ENCODE data around the gene TMEM256. TPM values are rescaled to one million over a fixed set of nuclear protein-coding genes. Genes with fewer than 3 reads are reported as not detected.

The TMEM256 gene
- total and polyA plus RNA-seq, 2 donors from 2014 or later = 55.8 to 389 TPM

DNA sequence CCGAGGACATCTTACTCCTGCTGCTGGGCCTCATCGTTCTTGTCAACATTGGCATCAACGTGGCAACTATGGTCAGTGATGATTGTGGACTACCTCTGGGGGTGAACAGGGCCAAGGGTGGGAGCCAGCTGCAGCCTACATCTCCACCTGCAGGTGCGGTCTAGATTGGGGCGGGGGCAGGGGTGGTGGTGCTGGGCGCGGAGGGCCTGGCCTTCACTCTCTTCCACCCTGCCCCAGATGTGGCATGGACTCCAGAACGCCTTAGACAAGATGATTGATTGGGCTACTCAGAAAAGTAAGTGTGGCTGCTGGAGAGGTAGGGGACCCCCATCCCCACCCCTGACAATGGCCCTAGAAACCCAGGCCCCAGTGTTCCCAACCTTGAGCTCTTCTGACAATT, 21.9 kb upstream of the TMEM256 start:
- no peak for DNase-seq
- TF ChIP-seq CTCF (IDR thresholded peaks at IDR 0.05; ENCODE audit: borderline replicate concordance, extremely low read depth, insufficient read depth) = no peak
- Histone ChIP-seq H3K4me3 (ENCODE audit: low read length in 3 of 3) (no peak overlapping the region), H3K4me1 (ENCODE audit: control insufficient read depth in 2 of 3, insufficient read depth in 2 of 3, low read depth in 1 of 3, low read length in 3 of 3) (no peaks in the 10 kb centered on the region), H3K27ac (ENCODE audit: low read depth in 2 of 2, low read length in 2 of 2) (no peak overlapping the region), H3K9me3 (ENCODE audit: control insufficient read depth in 2 of 3, insufficient read depth in 1 of 3, low read length in 3 of 3) (no peaks in the 10 kb centered on the region), H3K27me3 (ENCODE audit: control insufficient read depth, insufficient read depth, low read length) (no peaks in the 10 kb centered on the region), H3K36me3 (ENCODE audit: control insufficient read depth in 2 of 3, insufficient read depth in 3 of 3, low read length in 3 of 3) (no peaks in the 10 kb centered on the region), H3K9ac (ENCODE audit: low read length in 3 of 3) (no peak overlapping the region)
- FAIRE-seq = no peak
- intact Hi-C loops (cut with DNase I) = no loop called here

- FAIRE-seq = no peak
- Histone ChIP-seq H3K4me1 (ENCODE audit: control insufficient read depth in 2 of 3, insufficient read depth in 2 of 3, low read depth in 1 of 3, low read length in 3 of 3) (no peaks in the 10 kb centered on the region), H3K4me3 (ENCODE audit: low read length in 3 of 3) (no peak within 1 kb of the TSS), H3K36me3 (ENCODE audit: control insufficient read depth in 2 of 3, insufficient read depth in 3 of 3, low read length in 3 of 3) (no peaks in the 10 kb centered on the region), H3K9ac (ENCODE audit: low read length in 3 of 3) (no peak within 1 kb of the TSS), H3K27me3 (ENCODE audit: control insufficient read depth, insufficient read depth, low read length) (no peaks in the 10 kb centered on the region), H3K9me3 (ENCODE audit: control insufficient read depth in 2 of 3, insufficient read depth in 1 of 3, low read length in 3 of 3) (no peaks in the 10 kb centered on the region), H3K27ac (ENCODE audit: low read depth in 2 of 2, low read length in 2 of 2) (no peak within 1 kb of the TSS)
- intact Hi-C loops (cut with DNase I) = no loop called here
- DNase-seq = no peak
- TF ChIP-seq CTCF (IDR thresholded peaks at IDR 0.05; ENCODE audit: borderline replicate concordance, extremely low read depth, insufficient read depth) = no peak
These were observed 21.4 kb upstream of the TMEM256 start, which contains the start of gene SPEM2 for GRCh38 chr17:7425316-7425715. SPEM2 (plus strand) TSS chr17:7425616; CDS start chr17:7425689, 73 bp downstream.

DNA sequence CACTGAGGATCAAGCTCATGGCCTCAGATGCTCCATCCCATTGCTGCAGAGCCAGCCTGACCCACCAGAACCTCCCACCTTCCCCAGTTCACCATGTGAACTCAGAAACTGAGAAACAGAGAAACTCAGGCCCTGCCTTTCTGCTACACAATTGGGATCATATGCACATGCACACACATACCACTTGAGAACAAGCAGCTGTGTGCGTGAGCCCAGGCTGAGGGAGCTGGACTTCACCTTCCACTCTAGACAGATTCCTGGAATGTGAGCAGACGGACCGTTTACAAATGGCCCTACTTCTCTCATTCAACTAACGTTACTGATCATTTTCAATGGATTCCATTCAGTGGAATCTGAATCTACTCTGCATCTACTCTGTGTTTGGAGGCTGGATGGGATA, 19.8 kb upstream of the TMEM256 start:
- Histone ChIP-seq H3K9ac (ENCODE audit: low read length in 3 of 3) (no peak overlapping the region), H3K27me3 (ENCODE audit: control insufficient read depth, insufficient read depth, low read length) (no peaks in the 10 kb centered on the region), H3K4me3 (ENCODE audit: low read length in 3 of 3) (no peak overlapping the region), H3K27ac (ENCODE audit: low read depth in 2 of 2, low read length in 2 of 2) (no peak overlapping the region), H3K9me3 (ENCODE audit: control insufficient read depth in 2 of 3, insufficient read depth in 1 of 3, low read length in 3 of 3) (no peaks in the 10 kb centered on the region), H3K36me3 (ENCODE audit: control insufficient read depth in 2 of 3, insufficient read depth in 3 of 3, low read length in 3 of 3) (no peaks in the 10 kb centered on the region), H3K4me1 (ENCODE audit: control insufficient read depth in 2 of 3, insufficient read depth in 2 of 3, low read depth in 1 of 3, low read length in 3 of 3) (no peaks in the 10 kb centered on the region)
- peak in 2 of 5 donors; percentile 38 to 61 for DNase-seq
- intact Hi-C loops (cut with DNase I) = no loop called here
- no peak for TF ChIP-seq CTCF (IDR thresholded peaks at IDR 0.05; ENCODE audit: borderline replicate concordance, extremely low read depth, insufficient read depth)
- FAIRE-seq = no peak

DNA sequence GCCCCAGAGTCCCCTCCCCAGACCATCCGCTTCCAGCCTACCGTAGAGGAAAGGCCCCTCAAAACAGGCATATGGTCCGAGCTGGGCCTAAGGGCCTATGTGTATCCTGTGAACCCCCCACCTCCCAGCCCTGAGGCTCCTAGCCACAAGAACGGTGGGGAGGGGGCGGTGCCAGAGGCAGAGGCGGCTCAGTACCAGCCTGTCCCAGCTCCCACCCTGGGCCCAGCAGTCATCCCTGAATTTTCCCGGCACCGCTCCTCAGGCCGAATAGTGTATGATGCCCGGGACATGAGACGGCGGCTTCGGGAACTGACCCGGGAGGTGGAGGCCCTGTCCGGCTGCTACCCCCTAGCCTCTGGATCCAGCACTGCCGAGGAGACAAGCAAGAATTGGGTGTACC, 17.3 kb upstream of the TMEM256 start:
- no peak for TF ChIP-seq CTCF (IDR thresholded peaks at IDR 0.05; ENCODE audit: borderline replicate concordance, extremely low read depth, insufficient read depth)
- Histone ChIP-seq H3K27me3 (ENCODE audit: control insufficient read depth, insufficient read depth, low read length) (no peaks in the 10 kb centered on the region), H3K4me1 (ENCODE audit: control insufficient read depth in 2 of 3, insufficient read depth in 2 of 3, low read depth in 1 of 3, low read length in 3 of 3) (no peaks in the 10 kb centered on the region), H3K27ac (ENCODE audit: low read depth in 2 of 2, low read length in 2 of 2) (no peak overlapping the region), H3K4me3 (ENCODE audit: low read length in 3 of 3) (no peak overlapping the region), H3K9me3 (ENCODE audit: control insufficient read depth in 2 of 3, insufficient read depth in 1 of 3, low read length in 3 of 3) (no peaks in the 10 kb centered on the region), H3K36me3 (ENCODE audit: control insufficient read depth in 2 of 3, insufficient read depth in 3 of 3, low read length in 3 of 3) (no peaks in the 10 kb centered on the region), H3K9ac (ENCODE audit: low read length in 3 of 3) (no peak overlapping the region)
- FAIRE-seq (no peak), DNase-seq (no peak)
- intact Hi-C loops (cut with DNase I) = no loop called here

All from kidney (tissue), 14 donors.